HCT116 (cell line): ENCODE measurements around the gene GNA15.

Source experiments
- CTCF ChIP-seq, 3 experiments: fragments of 200-600 bp in 1 of 3; sonication (generic) in 1 of 3; IDR thresholded peaks in 2 of 3; conservative IDR thresholded peaks in 1 of 3; 2 replicates each; pipeline ENCODE4 v1.5.1; 2012 to 2017; ENCODE audit warnings: low read depth in 2 of 3, low read length in 2 of 3, antibody characterized with exemption in 1 of 3, borderline replicate concordance in 1 of 3, control low read depth in 1 of 3, mild to moderate bottlenecking in 1 of 3, mixed read lengths in 1 of 3, mixed run types in 1 of 3, moderate library complexity in 1 of 3; ENCODE audit not compliant: insufficient read depth in 1 of 3
- EZH2 ChIP-seq: fragments of 200-600 bp; sonication (generic); IDR thresholded peaks from 2 replicates; pipeline ENCODE4 v1.6.1; 2017; ENCODE audit warnings: antibody characterized with exemption, mixed run types
- POLR2A ChIP-seq: IDR thresholded peaks from 2 replicates; pipeline ENCODE4 v1.7.0; 2011; ENCODE audit warnings: borderline replicate concordance; ENCODE audit not compliant: insufficient read depth, insufficient read length; ENCODE audit errors: extremely low read depth
- POLR2AphosphoS5 ChIP-seq: IDR thresholded peaks from 2 replicates; pipeline ENCODE4 v1.6.1; 2011; ENCODE audit warnings: mild to moderate bottlenecking, low read depth, low read length, moderate library complexity
- RAD21 ChIP-seq: IDR thresholded peaks from 2 replicates; pipeline ENCODE4 v1.6.1; 2012; ENCODE audit warnings: low read depth, mild to moderate bottlenecking

DNA sequence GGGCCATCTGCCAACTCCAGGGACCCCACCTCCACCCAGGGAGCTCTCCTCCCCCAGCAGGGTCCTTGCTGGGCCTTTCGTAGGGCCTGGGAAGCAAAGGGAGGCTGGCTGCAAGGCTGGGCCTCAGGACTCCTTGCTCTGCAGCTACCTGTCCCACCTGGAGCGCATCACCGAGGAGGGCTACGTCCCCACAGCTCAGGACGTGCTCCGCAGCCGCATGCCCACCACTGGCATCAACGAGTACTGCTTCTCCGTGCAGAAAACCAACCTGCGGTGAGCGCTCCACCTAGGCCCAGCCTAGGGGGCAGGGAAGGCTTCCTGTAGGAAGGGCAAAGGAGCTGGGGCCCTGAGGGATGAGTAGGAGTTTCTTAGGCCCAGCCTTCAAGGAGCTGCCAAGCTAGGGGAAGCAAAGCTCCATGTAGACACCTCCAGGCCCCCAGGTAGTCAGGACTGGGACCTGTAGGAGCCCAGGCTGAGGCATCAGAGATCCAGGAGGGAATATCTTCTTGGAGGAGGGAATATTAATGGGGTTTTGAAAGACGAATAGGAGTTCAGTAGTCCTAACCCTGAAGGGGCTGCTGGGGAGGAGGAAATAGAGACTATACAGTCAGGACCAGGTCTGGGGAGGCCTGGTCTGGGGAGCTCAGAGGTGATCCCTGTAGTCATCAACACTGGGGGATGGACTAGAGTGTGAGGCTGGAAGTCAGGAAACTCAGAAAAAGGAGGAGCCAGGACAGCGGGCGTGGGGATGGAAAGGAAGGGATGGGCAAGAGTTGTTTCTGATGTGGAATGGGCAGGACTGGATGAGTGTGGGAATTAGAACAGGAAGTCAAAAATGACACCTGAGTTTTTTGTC lies 16.0 kb downstream of the GNA15 start:
- TF ChIP-seq RAD21 (no peak), CTCF (IDR thresholded peaks at IDR 0.05 in 2 of 3, conservative IDR thresholded peaks at IDR 0.05 in 1 of 3; ENCODE audit: borderline replicate concordance in 1 of 3, insufficient read depth in 1 of 3, low read depth in 2 of 3, low read length in 2 of 3) (no peak), EZH2 (no peak), POLR2A (no peak), POLR2AphosphoS5 (no peak)
